ENCODE data around the gene DHRS11. TPM values are rescaled to one million over a fixed set of nuclear protein-coding genes. Genes with fewer than 3 reads are reported as not detected.

Gene DHRS11
- total RNA-seq, 1 donor from 2014 or later = 5.9 TPM

GRCh38 chr17:36566081-36566480 lies 25.6 kb upstream of the DHRS11 start:
- Histone ChIP-seq H3K36me3 (peaks cover 99% of the 10 kb centered on the region), H3K4me3 (no peak overlapping the region), H3K9me3 (no peaks in the 10 kb centered on the region), H3K4me1 (no peaks in the 10 kb centered on the region), H3K27ac (no peak overlapping the region), H3K27me3 (ENCODE audit: low read depth) (no peaks in the 10 kb centered on the region)
- TF ChIP-seq, protein P1, sequence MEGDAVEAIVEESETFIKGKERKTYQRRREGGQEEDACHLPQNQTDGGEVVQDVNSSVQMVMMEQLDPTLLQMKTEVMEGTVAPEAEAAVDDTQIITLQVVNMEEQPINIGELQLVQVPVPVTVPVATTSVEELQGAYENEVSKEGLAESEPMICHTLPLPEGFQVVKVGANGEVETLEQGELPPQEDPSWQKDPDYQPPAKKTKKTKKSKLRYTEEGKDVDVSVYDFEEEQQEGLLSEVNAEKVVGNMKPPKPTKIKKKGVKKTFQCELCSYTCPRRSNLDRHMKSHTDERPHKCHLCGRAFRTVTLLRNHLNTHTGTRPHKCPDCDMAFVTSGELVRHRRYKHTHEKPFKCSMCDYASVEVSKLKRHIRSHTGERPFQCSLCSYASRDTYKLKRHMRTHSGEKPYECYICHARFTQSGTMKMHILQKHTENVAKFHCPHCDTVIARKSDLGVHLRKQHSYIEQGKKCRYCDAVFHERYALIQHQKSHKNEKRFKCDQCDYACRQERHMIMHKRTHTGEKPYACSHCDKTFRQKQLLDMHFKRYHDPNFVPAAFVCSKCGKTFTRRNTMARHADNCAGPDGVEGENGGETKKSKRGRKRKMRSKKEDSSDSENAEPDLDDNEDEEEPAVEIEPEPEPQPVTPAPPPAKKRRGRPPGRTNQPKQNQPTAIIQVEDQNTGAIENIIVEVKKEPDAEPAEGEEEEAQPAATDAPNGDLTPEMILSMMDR (IDR thresholded peaks at IDR 0.05) = no peak
- DNase-seq (no peak), ATAC-seq (no peak)
- intact Hi-C loops (cut with DNase I) = no loop called here

GRCh38 chr17:36575028-36575427 lies 16.7 kb upstream of the DHRS11 start:
- DNase-seq (no peak), ATAC-seq (no peak)
- no peak overlapping the region for H3K4me3 ChIP-seq
- TF ChIP-seq, protein P1 (IDR thresholded peaks at IDR 0.05) = no peak
- H3K9me3 ChIP-seq = no peaks in the 10 kb centered on the region
- peaks cover 88% of the 10 kb centered on the region for H3K36me3 ChIP-seq
- H3K27me3 ChIP-seq (ENCODE audit: low read depth) = no peaks in the 10 kb centered on the region
- intact Hi-C loops (cut with DNase I) = no loop called here
- no peak overlapping the region for H3K27ac ChIP-seq
- no peaks in the 10 kb centered on the region for H3K4me1 ChIP-seq

GRCh38 chr17:36576793-36577192 lies 14.9 kb upstream of the DHRS11 start:
- H3K36me3 ChIP-seq = peaks cover 88% of the 10 kb centered on the region
- intact Hi-C loops (cut with DNase I) = no loop called here
- H3K4me3 ChIP-seq = no peak overlapping the region
- H3K9me3 ChIP-seq = no peaks in the 10 kb centered on the region
- H3K4me1 ChIP-seq = no peaks in the 10 kb centered on the region
- ATAC-seq = no peak
- H3K27ac ChIP-seq = no peak overlapping the region
- no peaks in the 10 kb centered on the region for H3K27me3 ChIP-seq (ENCODE audit: low read depth)
- no peak for DNase-seq
- TF ChIP-seq, protein P1 (IDR thresholded peaks at IDR 0.05) = no peak

GRCh38 chr17:36578671-36579070 lies 13.0 kb upstream of the DHRS11 start:
- DNase-seq = no peak
- TF ChIP-seq, protein P1 (IDR thresholded peaks at IDR 0.05) = no peak
- no peak overlapping the region for H3K4me3 ChIP-seq
- H3K27me3 ChIP-seq (ENCODE audit: low read depth) = no peaks in the 10 kb centered on the region
- peaks cover 88% of the 10 kb centered on the region for H3K36me3 ChIP-seq
- H3K27ac ChIP-seq = no peak overlapping the region
- no peaks in the 10 kb centered on the region for H3K9me3 ChIP-seq
- no peak for ATAC-seq
- intact Hi-C loops (cut with DNase I) = no loop called here
- no peaks in the 10 kb centered on the region for H3K4me1 ChIP-seq

- DNase-seq (no peak), ATAC-seq (no peak)
- no peaks in the 10 kb centered on the region for H3K4me1 ChIP-seq
- intact Hi-C loops (cut with DNase I) = no loop called here
- no peaks in the 10 kb centered on the region for H3K27me3 ChIP-seq (ENCODE audit: low read depth)
- no peak overlapping the region for H3K4me3 ChIP-seq
- no peak overlapping the region for H3K27ac ChIP-seq
- H3K9me3 ChIP-seq = no peaks in the 10 kb centered on the region
- peaks cover 100% of the 10 kb centered on the region for H3K36me3 ChIP-seq
- TF ChIP-seq, protein P1 (IDR thresholded peaks at IDR 0.05) = no peak
These were observed 7.9 kb upstream of the DHRS11 start for GRCh38 chr17:36583787-36584186.

DNA sequence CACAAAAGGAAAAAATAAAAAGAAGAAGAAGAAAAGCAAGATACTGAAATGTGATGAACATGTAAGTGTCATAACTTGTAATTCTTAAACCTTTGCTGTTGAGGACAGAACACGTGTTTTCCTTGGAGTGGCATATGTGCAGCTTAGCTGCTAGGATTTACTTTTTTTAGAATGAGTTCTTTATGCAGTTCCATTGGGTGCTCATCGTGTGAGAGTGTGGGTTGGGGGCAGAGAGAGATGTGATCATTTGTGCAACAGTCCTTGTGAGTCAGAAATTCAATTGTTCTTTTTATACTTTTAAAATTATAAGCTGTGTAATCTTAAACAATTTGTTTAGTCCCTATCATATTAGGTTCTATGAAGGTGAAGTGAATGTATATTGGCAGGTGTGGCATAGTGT lies 5.5 kb upstream of the DHRS11 start:
- TF ChIP-seq, protein P1 (IDR thresholded peaks at IDR 0.05) = no peak
- no peaks in the 10 kb centered on the region for H3K9me3 ChIP-seq
- H3K36me3 ChIP-seq = peaks cover 88% of the 10 kb centered on the region
- no peaks in the 10 kb centered on the region for H3K27me3 ChIP-seq (ENCODE audit: low read depth)
- no peak overlapping the region for H3K4me3 ChIP-seq
- ATAC-seq (no peak), DNase-seq (no peak)
- H3K4me1 ChIP-seq = peaks cover 2% of the 10 kb centered on the region
- no peak overlapping the region for H3K27ac ChIP-seq
- intact Hi-C loops (cut with DNase I) = no loop called here
